Ectodermal cell (in vitro differentiated cells): Measurements from ENCODE around the gene DPYD.

Experiments
- H3K27ac ChIP-seq: 2 replicates; pipeline ENCODE4 v1.7.0; 2013; ENCODE audit warnings: mild to moderate bottlenecking, low read depth, low read length; ENCODE audit not compliant: insufficient read depth, poor library complexity, severe bottlenecking
- H3K27me3 ChIP-seq: 2 replicates; pipeline ENCODE4 v1.7.0; 2013; ENCODE audit warnings: mild to moderate bottlenecking, low read length; ENCODE audit not compliant: insufficient read depth, control insufficient read depth, poor library complexity, severe bottlenecking
- H3K36me3 ChIP-seq: one replicate; pipeline ENCODE4 v1.7.0; 2013; ENCODE audit warnings: low read length; ENCODE audit not compliant: control insufficient read depth, insufficient read depth
- H3K4me1 ChIP-seq: one replicate; pipeline ENCODE4 v1.7.0; 2013; ENCODE audit warnings: low read length; ENCODE audit not compliant: control insufficient read depth, insufficient read depth
- H3K4me3 ChIP-seq: 2 replicates; pipeline ENCODE4 v1.7.0; 2013; ENCODE audit warnings: low read depth, low read length, control low read depth; ENCODE audit not compliant: insufficient read depth
- H3K9me3 ChIP-seq: 2 replicates; pipeline ENCODE4 v1.7.0; 2013; ENCODE audit warnings: mild to moderate bottlenecking, low read length, moderate library complexity; ENCODE audit not compliant: control insufficient read depth
- WGBS, 2 experiments: methylation state at CpG; one replicate each; pipeline ENCODE4 v1.1.7; 2013; ENCODE audit warnings: missing lambda C conversion rate in 2 of 2; 5-methylcytosine and 5-hydroxymethylcytosine counted together

DPYD gene

GRCh38 chr1:97140611-97141010 is 780.2 kb downstream of the DPYD start:
- WGBS, 2 experiments = 93 to 98% methylated on average over 3 of the region's 3 CpGs
- no peak overlapping the region for H3K4me3 ChIP-seq
- H3K9me3 ChIP-seq = no peaks in the 10 kb centered on the region
- peaks cover 5% of the 10 kb centered on the region for H3K4me1 ChIP-seq
- no peaks in the 10 kb centered on the region for H3K27me3 ChIP-seq
- no peak overlapping the region for H3K27ac ChIP-seq
- H3K36me3 ChIP-seq = no peaks in the 10 kb centered on the region

- Histone ChIP-seq H3K36me3 (no peaks in the 10 kb centered on the region), H3K4me3 (no peak overlapping the region), H3K27ac (no peak overlapping the region), H3K27me3 (no peaks in the 10 kb centered on the region), H3K9me3 (no peaks in the 10 kb centered on the region), H3K4me1 (no peaks in the 10 kb centered on the region)
- 100% methylated on average over 2 of the region's 2 CpGs for WGBS, 2 experiments
Observed at GRCh38 chr1:97139512-97139911, 781.3 kb downstream of the DPYD start.

GRCh38 chr1:97138515-97139032 is 782.3 kb downstream of the DPYD start:
- Histone ChIP-seq H3K4me3 (no peak overlapping the region), H3K27ac (no peak overlapping the region), H3K9me3 (no peaks in the 10 kb centered on the region), H3K27me3 (no peaks in the 10 kb centered on the region), H3K36me3 (no peaks in the 10 kb centered on the region), H3K4me1 (no peaks in the 10 kb centered on the region)
- 61 to 78% methylated on average over 3 to 4 of the region's 4 CpGs for WGBS, 2 experiments

GRCh38 chr1:97137862-97138514 is 782.8 kb downstream of the DPYD start:
- H3K4me1 ChIP-seq = no peaks in the 10 kb centered on the region
- H3K27ac ChIP-seq = no peak overlapping the region
- H3K36me3 ChIP-seq = no peaks in the 10 kb centered on the region
- no peaks in the 10 kb centered on the region for H3K9me3 ChIP-seq
- H3K4me3 ChIP-seq = no peak overlapping the region
- H3K27me3 ChIP-seq = no peaks in the 10 kb centered on the region
- WGBS, 2 experiments = 81 to 84% methylated on average over 5 of the region's 5 CpGs

GRCh38 chr1:97136996-97137395 is 783.8 kb downstream of the DPYD start:
- no peak overlapping the region for H3K27ac ChIP-seq

GRCh38 chr1:97135972-97136371 is 784.9 kb downstream of the DPYD start:
- Histone ChIP-seq H3K4me1 (no peaks in the 10 kb centered on the region), H3K4me3 (no peak overlapping the region), H3K36me3 (no peaks in the 10 kb centered on the region), H3K27ac (no peak overlapping the region), H3K27me3 (no peaks in the 10 kb centered on the region), H3K9me3 (no peaks in the 10 kb centered on the region)
- WGBS, 2 experiments = 94 to 96% methylated on average over 4 of the region's 4 CpGs

More at GRCh38 chr1:97136996-97137395, 783.8 kb downstream of the DPYD start:
- H3K4me3 ChIP-seq = no peak overlapping the region
- no peaks in the 10 kb centered on the region for H3K9me3 ChIP-seq
- H3K36me3 ChIP-seq = no peaks in the 10 kb centered on the region
- H3K27me3 ChIP-seq = no peaks in the 10 kb centered on the region
- no peaks in the 10 kb centered on the region for H3K4me1 ChIP-seq
- 84 to 93% methylated on average over 4 to 5 of the region's 5 CpGs for WGBS, 2 experiments

GRCh38 chr1:97128426-97128825 is 792.4 kb downstream of the DPYD start:
- Histone ChIP-seq H3K27ac (no peak overlapping the region), H3K27me3 (no peaks in the 10 kb centered on the region), H3K9me3 (no peaks in the 10 kb centered on the region), H3K4me3 (no peak overlapping the region), H3K36me3 (no peaks in the 10 kb centered on the region), H3K4me1 (no peaks in the 10 kb centered on the region)
- 97 to 99% methylated on average over 2 to 3 of the region's 3 CpGs for WGBS, 2 experiments

GRCh38 chr1:97123717-97124431 is 797.0 kb downstream of the DPYD start:
- Histone ChIP-seq H3K36me3 (no peaks in the 10 kb centered on the region), H3K4me1 (peaks cover 10% of the 10 kb centered on the region), H3K27me3 (no peaks in the 10 kb centered on the region), H3K4me3 (no peak overlapping the region), H3K27ac (no peak overlapping the region), H3K9me3 (no peaks in the 10 kb centered on the region)
- 89 to 97% methylated on average over 2 to 3 of the region's 3 CpGs for WGBS, 2 experiments

GRCh38 chr1:97120806-97121205 is 800.0 kb downstream of the DPYD start:
- H3K36me3 ChIP-seq = no peaks in the 10 kb centered on the region
- no peaks in the 10 kb centered on the region for H3K27me3 ChIP-seq
- peaks cover 10% of the 10 kb centered on the region for H3K4me1 ChIP-seq
- no peaks in the 10 kb centered on the region for H3K9me3 ChIP-seq
- no peak overlapping the region for H3K27ac ChIP-seq
- H3K4me3 ChIP-seq = no peak overlapping the region
- WGBS, 2 experiments = 100% methylated on average over 1 of the region's 1 CpG

GRCh38 chr1:97119260-97120158 is 801.3 kb downstream of the DPYD start:
- Histone ChIP-seq H3K36me3 (no peaks in the 10 kb centered on the region), H3K9me3 (no peaks in the 10 kb centered on the region), H3K4me1 (peaks cover 19% of the 10 kb centered on the region), H3K27me3 (no peaks in the 10 kb centered on the region), H3K4me3 (no peak overlapping the region), H3K27ac (peak overlapping the region; percentile 60)
- WGBS, 2 experiments = 54 to 64% methylated on average over 8 of the region's 8 CpGs
